Muscle layer of duodenum (tissue), 2 donors: ENCODE results near the gene GMEB2.
"Not testable (repeated sequence)": the region's sequence is repeated elsewhere in the genome, so short reads cannot be mapped to it uniquely, and the experiment has no call there.

Experiments used
- H3K27ac ChIP-seq: one replicate; pipeline ENCODE4 v1.7.0; 2013; ENCODE audit warnings: mild to moderate bottlenecking, low read length
- H3K27me3 ChIP-seq: one replicate; pipeline ENCODE4 v1.7.0; 2013; ENCODE audit warnings: low read depth, mild to moderate bottlenecking, control low read depth, low read length
- H3K36me3 ChIP-seq, 2 donors: one replicate each; pipeline ENCODE4 v1.7.0; 2013; ENCODE audit warnings: low read length in 2 of 2, control low read depth in 1 of 2, mild to moderate bottlenecking in 1 of 2; ENCODE audit not compliant: insufficient read depth in 2 of 2, control insufficient read depth in 1 of 2
- H3K4me1 ChIP-seq, 2 donors: one replicate each; pipeline ENCODE4 v1.7.0; 2013; ENCODE audit warnings: low read length in 2 of 2, mild to moderate bottlenecking in 2 of 2, control low read depth in 1 of 2, moderate library complexity in 1 of 2; ENCODE audit not compliant: insufficient read depth in 2 of 2, control insufficient read depth in 1 of 2
- H3K4me3 ChIP-seq, 2 donors: one replicate each; pipeline ENCODE4 v1.7.0; 2013; ENCODE audit warnings: low read length in 2 of 2, low read depth in 1 of 2, mild to moderate bottlenecking in 1 of 2
- H3K9me3 ChIP-seq, 2 donors: one replicate each; pipeline ENCODE4 v1.7.0; 2013; ENCODE audit warnings: low read length in 2 of 2, control low read depth in 1 of 2, mild to moderate bottlenecking in 1 of 2; ENCODE audit not compliant: control insufficient read depth in 1 of 2
- donor health status: healthy.

The GMEB2 gene

DNA sequence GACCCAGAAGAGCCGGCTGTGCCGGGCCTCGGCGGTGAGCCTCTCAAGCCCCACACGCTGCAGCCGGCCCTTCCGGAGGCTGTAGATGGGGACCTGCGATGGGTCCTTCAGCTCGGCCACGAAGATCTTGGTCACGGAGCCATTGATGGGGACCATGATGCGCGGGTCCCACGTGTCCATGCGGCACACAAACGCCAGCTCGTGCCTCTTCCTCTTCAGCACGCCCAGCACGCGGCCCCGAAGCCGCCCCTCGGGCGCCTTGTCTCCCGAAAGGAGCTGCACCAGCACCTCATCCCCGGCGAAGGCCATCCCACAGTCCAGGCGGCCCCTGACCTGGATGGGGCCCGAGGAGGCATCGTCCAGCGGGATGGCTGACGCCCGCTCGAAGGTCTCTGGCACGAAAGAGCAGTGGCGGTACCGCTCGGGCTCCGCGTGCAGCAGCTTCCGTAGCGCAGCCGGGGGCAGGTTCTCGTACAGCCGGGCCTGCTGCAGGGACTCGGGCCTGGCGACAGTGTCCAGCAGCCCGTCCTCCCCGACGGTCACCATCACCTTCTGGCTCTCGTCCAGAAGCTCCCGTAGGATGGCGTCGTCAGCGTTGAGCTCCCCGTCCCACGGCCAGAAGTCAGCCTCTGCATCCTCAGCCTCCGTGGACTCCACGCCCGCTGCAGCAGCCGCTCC lies 61.7 kb downstream of the GMEB2 start:
- Histone ChIP-seq H3K36me3 (peaks cover 0 to 66% of the 10 kb centered on the region in 2 donors), H3K27me3 (no peaks in the 10 kb centered on the region), H3K9me3 (no peaks in the 10 kb centered on the region), H3K27ac (no peak overlapping the region), H3K4me3 (no peak overlapping the region), H3K4me1 (no peaks in the 10 kb centered on the region)

DNA sequence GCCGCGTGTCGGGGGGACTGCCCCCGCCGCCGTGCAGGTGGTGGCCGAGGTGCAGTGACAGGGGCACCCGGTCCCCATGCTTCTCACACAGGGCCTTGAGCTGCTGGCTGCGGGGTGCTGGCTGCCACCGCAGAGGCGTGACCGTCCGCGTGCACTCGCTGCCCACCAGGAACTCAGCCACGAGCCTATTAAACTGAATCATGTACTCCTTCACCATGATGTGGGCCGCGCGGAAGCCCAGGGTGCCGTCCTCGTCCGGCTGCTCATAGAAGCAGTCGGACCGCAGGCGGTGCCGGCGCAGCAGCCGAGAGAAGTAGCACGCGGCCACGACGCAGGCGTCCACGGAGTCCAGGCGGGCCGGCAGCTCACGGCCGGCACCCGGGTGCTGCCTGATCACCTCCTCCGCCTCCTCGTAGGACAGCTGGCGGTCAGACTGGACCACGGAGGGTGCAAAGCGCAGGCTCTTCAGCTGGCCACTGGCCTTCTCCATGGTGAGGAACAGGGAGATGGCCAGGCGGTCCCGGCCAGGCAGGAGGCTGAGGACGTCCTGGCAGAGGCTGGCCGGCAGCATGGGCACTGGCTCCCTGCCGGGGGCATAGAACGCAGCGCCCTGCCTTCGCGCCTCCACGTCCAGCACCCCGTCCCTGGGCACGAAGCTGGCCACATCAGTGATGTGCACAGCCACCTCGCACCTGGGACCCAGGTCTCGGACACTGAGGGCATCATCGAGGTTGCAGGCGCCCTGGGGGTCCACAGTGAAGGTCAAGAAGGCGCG lies 62.7 kb downstream of the GMEB2 start:
- Histone ChIP-seq H3K36me3 (peaks cover 0 to 72% of the 10 kb centered on the region in 2 donors), H3K4me3 (no peak overlapping the region), H3K4me1 (no peaks in the 10 kb centered on the region), H3K27ac (no peak overlapping the region), H3K27me3 (no peaks in the 10 kb centered on the region), H3K9me3 (no peaks in the 10 kb centered on the region)

DNA sequence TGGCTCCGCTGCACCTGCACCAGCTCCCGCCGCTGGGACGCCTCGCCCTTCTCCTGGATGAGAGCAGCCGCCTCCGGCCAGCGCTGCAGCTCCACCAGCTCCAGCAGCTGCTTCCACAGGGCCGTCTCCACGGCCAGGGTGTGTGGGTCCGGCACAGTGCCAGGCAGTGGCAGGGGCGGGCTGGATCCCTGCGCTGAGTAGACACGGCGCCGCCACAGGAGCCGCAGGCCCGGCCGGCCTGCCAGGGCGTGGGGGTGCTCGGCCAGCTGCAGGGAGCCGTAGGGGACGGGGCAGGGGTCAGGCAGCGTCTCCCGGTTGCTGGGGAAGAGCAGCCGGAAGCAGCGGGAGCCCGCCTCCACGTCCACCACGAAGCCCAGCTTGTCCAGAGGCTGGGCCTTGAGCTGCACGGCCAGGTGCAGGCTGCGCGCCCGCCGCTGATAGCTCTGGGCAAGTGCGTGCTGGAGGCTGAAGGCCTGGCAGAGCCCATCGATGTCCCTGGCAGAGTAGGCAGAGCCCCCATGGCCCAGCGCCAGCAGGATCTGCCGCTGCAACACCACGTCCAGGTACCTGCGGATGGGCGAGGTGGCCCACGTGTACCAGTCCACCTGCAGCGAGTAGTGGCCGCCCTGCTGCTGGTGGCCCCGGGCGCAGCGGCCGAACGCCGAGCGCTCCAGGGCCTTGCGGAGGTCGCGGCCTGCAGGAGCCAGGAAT lies 63.5 kb downstream of the GMEB2 start:
- Histone ChIP-seq H3K36me3 (peaks cover 0 to 77% of the 10 kb centered on the region in 2 donors), H3K27ac (no peak overlapping the region)

DNA sequence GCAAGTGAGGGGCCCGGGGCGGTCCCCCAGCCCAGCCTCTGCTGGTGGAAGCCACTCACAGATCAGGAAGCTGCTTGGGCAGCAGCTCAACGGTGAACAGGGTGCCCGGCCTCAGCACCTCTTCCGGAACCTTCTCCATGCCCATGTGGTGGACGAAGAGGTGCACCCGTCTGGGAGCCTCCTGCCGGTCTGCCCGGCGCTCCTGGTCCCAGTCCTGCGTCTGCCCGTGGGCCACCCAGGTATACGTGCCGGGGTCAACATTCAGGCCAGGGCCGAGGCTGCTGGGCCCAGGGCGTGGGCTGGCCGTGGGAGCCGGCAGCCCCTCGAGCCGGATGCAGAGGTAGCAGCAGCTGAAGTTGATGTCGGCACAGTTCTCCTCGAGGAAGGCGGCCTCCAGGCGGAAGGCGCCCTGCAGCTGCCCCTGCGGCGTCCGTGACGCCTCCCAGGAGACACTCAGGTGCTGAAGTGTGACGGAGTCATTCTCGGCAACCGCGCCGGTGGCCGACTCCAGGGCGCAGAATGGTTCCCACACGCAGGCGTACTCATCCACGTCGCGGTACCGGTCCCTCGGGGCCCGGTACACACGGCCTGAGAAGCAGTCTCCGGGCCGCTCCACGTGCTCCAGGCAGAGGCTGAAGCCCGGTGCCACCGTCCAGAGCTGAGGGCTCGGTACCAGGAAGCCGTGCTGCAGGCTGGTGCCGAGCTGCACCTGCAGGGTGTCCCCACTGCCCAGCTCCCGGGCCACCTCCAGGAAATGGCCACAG lies 64.3 kb downstream of the GMEB2 start:
- Histone ChIP-seq H3K9me3 (no peaks in the 10 kb centered on the region), H3K27me3 (no peaks in the 10 kb centered on the region), H3K36me3 (peaks cover 0 to 77% of the 10 kb centered on the region in 2 donors), H3K27ac (no peak overlapping the region), H3K4me3 (no peak overlapping the region), H3K4me1 (no peaks in the 10 kb centered on the region)

More for the DNA sequence above, 63.5 kb downstream of the GMEB2 start:
- Histone ChIP-seq H3K4me1 (no peaks in the 10 kb centered on the region), H3K9me3 (no peaks in the 10 kb centered on the region), H3K4me3 (no peak overlapping the region), H3K27me3 (no peaks in the 10 kb centered on the region)

DNA sequence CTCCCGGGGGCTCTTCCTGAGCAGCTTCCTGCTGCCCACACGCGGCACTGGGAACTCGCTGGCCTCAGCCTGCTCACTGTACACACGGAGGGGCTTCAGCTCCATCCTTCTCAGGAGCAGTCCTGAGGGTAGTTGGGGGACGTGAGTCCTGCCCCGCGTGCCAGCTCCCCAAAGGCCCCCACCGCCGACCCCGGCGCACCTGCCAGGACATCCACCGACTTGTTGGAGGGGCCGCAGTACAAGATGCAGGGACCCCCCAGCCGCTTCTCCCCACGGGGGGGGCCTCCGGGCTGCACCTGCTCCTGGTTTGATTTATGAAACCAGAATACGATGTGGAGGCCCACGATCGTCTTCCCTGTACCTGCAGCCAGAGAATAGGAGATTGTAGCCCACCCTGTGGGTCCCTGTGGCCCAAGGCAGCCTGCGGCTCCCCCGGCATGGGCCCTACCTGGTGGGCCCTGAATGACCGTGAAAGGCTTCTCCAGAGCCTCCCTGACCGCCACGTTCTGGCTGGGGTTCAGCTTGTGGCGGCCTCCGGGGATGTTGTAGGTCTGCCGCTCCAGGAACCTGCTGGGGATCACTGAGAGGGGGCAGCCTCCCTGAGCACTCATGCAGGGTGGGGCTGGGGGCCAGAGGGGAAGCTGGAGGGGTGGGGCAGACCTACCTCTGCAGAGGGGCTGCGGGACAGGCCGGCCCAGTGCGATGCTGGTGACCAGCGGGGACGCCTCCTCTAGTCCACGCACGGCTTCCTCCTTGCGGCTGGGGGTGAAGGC lies 65.1 kb downstream of the GMEB2 start:
- no peak overlapping the region for H3K27ac ChIP-seq
- no peaks in the 10 kb centered on the region for H3K27me3 ChIP-seq
- peaks cover 0 to 77% of the 10 kb centered on the region in 2 donors for H3K36me3 ChIP-seq
- H3K9me3 ChIP-seq, result no peaks in the 10 kb centered on the region
- no peak overlapping the region for H3K4me3 ChIP-seq
- no peaks in the 10 kb centered on the region for H3K4me1 ChIP-seq

DNA sequence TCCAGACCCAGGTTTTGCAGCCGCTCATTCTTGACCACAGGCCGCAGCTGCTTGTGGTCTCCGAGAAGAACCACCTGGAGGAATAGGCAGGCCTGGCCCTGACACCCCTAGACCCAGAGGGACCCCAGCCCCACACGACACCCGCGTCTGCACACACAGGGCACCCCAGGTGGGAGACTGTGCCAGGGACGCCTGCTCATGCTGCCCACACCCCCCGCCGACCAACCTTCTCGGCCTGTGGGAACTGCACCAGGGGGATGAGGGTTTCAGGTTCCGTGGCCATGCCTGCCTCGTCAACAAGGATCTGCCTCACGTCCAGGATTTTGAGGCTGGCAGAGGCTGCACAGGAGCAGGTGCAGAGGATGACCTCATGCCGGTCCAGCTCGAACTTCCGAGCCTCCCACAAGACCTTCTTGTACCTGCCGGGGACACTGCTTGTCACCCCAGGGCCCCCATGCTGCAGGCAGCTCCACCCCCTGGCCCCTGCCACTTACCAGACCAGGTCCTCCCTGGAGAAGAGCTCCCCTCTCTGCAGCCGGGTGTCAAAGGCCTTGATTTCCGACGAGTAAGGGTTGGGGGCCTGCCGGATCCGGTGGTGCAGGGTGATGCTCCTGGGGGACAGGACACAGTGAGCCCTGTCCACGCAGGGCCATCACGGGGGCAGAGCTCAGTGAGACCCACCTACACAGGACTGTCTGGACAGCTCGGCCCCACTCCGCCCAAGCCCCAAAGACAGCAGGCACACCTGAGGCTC lies 65.9 kb downstream of the GMEB2 start:
- Histone ChIP-seq H3K27me3 (no peaks in the 10 kb centered on the region), H3K36me3 (peaks cover 0 to 70% of the 10 kb centered on the region in 2 donors), H3K9me3 (no peaks in the 10 kb centered on the region), H3K4me3 (no peak overlapping the region), H3K27ac (no peak overlapping the region), H3K4me1 (no peaks in the 10 kb centered on the region)

DNA sequence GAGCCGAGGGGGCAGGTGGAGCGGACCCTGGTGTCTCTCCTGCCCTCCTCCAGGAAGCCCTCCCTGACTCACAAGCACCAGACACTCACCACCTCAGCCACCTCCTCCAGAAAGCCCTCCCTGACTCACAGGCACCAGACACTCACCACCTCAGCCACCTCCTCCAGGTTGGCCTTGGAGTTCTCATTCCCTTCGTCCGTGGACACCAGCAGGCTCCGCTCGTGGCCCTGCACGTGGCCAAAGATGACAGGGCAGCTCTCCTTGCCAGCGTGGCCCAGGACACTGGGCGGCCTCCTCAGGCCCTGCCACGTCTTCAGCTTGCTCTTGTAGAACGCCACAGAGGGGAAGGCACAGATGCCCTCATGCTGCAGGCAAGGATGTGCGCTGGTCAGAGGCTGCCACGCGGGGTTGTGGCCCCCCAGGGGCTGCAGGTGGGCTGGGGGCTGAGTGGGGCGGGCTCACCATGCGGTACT lies 66.5 kb downstream of the GMEB2 start:
- Histone ChIP-seq H3K27ac (no peak overlapping the region), H3K9me3 (no peaks in the 10 kb centered on the region), H3K27me3 (no peaks in the 10 kb centered on the region), H3K4me1 (no peaks in the 10 kb centered on the region), H3K36me3 (peaks cover 0 to 63% of the 10 kb centered on the region in 2 donors), H3K4me3 (no peak overlapping the region)

DNA sequence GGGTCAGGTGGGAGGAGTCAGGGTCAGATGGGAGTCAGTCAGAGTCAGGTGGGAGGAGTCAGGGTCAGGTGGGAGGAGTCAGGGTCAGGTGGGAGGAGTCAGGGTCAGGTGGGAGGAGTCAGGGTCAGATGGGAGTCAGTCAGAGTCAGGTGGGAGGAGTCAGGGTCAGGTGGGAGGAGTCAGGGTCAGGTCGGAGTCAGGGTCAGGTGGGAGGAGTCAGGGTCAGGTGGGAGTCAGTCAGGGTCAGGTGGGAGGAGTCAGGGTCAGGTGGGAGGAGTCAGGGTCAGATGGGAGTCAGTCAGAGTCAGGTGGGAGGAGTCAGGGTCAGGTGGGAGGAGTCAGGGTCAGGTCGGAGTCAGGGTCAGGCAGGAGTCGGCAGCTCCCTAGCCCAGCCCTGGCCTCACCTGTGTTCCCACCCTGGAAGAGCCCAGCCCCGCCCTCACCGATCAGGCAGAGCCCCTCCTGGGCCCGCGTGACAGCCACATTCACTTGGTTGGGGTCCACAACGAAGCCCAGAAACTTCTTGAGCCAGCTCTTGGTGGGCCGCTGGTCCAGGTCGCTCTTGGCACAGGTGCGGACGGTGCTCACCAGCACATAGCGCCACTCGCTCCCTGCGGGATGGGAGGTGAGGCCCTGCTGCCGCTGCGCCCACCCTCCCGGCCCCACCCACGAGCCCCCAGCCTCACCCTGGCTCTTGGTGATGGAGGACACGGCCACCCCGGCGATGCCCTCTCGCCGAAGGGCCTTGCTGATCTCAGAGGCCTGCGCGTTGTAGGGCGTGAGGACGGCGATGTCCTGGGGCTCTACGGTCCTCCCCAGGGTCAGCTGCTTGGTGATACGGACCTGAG lies 67.2 kb downstream of the GMEB2 start:
- not testable (repeated sequence) for H3K9me3 ChIP-seq, H3K4me1 ChIP-seq, H3K4me3 ChIP-seq, H3K27me3 ChIP-seq, H3K27ac ChIP-seq
- peaks cover 0 to 56% of the 10 kb centered on the region in 2 donors for H3K36me3 ChIP-seq

DNA sequence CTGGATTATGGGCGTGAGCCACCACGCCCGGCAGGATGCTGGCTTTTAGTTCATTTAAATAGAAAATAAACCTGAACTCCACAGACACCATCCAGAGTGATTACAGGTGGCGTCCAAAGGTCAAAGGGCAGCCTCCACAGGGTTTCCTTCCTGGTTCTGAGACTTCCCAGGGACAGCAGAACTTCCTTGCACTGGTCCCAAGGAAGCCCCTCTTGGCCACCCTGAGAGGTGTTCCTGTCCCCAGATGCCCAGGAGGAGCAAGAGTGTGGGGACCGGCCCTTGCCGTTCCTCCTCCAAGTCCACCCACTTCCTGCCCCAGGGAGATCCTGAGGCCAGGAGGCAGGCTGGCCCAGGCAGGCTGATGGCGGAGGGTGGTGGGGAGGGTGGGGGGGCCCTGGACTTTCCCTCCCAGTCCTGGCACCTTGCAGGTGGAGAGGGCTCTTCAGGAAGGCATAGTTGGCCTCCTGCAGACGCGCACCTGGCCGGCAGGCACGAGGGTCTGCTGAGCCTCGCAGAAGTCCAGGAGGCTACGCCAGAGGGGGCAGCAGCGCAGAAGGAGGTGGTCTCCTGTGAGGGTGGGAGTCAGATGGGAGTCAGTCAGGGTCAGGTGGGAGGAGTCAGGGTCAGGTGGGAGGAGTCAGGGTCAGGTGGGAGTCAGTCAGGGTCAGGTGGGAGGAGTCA lies 68.0 kb downstream of the GMEB2 start:
- Histone ChIP-seq H3K4me1 (peaks cover 0 to 5% of the 10 kb centered on the region in 2 donors), H3K27ac (no peak overlapping the region), H3K36me3 (peaks cover 0 to 49% of the 10 kb centered on the region in 2 donors), H3K4me3 (no peak overlapping the region), H3K9me3 (no peaks in the 10 kb centered on the region), H3K27me3 (no peaks in the 10 kb centered on the region)
